ENCODE data around the gene ZNF22.

- TF ChIP-seq POLR2A (IDR thresholded peaks at IDR 0.05) (no peak), CTCF (IDR thresholded peaks at IDR 0.05) (no peak)
Observed at GRCh38 chr10:44974082-44974627, 26.6 kb upstream of the ZNF22 start.
